ENCODE data around the gene PGC. TPM values are rescaled to one million over a fixed set of nuclear protein-coding genes. Genes with fewer than 3 reads are reported as not detected.
"Not testable (repeated sequence)": the region's sequence is repeated elsewhere in the genome, so short reads cannot be mapped to it uniquely, and the experiment has no call there.

The PGC gene
- total RNA-seq, 1 donor from 2014 or later, result not detected

DNA sequence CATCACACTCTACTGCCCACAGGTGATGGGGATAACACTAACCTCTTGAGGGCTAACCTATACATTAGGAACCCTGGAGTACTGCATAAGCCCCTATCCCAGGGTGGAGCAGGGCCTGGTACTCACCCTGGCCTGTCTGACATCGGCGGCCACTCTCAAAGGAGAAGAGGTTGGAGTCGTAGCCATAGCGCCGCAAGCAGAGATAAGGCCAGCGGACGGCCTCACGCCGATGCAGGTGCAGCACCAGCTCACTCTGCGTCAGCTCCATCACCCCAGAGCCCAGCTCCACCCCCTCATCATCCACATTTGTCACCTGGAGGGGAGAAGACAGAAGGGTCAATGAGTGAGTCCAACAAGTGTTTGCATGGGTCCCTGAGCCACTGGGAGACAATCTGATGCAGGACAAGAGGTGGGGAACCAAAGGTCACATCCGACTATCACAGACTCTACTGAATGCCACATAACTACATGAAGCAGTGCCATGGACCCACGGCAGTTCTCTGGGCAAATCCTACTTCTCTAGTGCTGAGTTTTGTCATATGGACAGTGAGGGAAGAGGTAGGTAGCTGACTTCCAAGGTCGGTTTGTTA is 28.2 kb upstream of the PGC start:
- no peak for DNase-seq

DNA sequence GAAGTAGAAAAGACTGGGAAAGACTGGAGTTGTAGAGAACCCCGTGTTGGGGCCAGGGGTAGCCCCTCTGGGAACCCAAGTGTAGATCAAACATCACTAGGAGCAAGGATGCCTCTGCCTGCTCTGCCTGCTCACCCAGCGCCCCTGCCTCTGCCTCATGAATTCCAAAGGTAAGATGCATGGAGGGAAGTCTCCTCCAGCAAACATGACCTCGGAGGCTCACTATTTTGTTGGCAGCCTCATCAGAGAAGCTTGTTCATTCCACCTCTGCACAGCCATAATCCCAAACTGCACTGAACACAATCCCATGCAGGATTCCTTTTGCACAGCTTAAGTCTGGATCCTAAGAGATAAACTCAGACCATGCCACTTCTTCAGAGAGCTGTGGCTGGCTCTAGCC is 27.6 kb upstream of the PGC start:
- DNase-seq, result no peak

DNA sequence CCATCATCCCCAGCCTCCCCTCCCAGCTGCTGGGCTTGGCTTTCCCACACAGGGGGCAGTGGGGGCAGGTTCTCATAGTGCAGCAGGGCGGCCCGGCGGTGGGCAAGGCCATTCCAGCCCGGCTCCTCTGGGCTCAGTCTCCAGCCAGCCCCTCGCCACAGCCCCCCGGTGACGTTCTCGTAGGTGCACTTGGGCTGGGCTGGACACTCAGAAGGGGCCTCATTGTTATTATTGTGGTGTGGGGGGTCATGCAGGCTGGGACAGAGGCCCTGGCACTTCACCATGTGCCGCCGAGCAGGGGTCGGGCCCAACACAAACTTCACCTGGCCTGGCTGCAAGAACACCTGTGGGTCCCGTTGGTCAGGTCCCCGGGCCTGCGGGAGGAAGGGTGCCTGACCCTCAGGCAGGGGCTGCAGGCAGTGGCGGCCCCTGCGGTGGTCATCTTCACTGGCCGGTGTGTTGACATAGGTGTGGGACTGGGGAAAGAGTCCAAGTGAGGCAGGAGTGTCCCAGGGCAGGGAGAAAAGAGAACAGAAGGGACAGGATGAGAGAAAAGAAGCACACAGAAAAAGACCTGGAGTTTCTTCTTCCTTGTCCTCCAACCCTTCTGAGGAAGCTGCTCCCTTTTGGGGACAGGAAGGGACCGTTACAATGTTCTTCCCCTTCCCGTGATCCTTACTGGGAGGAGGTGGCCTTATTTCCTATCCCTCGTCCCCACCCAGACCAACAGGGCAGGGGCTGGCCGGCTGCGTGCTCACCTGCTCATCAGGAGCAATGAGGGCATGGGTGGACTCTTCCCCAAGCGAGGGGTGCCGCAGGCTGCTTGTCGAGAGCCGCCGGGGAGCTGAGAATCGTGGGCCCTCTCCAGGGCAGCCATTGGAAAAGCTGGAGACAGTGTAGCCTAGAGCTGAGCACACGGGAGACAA is 24.1 kb upstream of the PGC start:
- no peak for DNase-seq

DNA sequence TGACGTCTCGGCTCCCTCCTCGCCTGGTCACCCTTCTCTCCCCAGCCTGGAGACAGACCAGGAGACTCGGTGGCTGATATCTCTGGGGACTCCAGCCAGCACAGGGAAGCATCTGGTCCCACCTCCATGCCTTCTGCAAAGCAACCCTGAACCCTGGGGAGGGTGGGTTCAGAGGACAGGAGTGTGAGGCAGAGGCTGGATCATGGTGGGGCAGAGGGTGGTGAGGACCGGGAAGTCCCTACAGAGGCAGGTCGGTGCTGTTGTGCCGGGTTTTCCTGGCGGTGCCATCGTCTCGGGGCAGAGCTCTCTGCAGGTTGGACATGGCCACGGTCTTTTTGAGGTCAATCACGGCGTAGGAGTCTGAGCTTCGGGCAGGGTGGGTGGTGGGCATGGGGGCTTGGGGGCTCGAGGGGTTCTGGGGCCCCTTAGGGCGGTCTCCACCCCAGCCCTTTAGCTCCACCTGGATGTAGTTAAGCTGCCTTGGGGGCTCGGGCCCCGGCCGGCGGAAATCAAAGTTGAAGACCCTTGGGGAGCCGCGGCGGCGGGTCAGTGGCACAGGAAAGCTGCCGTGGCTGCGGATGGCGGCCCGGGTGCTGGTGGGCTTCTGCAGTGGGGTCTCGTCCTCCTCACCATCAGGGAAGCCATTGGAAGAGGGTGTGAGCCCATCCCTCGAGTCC is 23.3 kb upstream of the PGC start:
- no peak for DNase-seq

DNA sequence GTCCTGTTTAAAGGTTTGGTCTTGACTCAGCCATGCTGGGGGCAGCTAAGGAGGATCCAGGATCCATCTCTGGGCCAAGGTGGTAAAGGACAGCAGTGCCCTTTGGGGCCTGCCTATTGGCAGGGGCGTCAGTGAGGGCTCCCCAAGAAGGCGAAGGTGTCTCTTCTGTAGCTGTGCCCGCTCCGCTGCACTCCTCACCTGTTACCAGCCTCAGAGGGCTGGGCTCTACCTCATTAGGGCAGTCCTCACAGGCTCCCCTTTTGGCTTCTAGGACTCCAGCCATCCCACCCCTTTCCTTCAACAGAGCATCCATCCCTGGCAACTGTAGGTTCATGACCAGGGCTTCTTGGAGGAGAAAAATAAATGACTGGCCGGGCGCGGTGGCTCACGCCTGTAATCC is 22.2 kb upstream of the PGC start:
- DNase-seq, result no peak

DNA sequence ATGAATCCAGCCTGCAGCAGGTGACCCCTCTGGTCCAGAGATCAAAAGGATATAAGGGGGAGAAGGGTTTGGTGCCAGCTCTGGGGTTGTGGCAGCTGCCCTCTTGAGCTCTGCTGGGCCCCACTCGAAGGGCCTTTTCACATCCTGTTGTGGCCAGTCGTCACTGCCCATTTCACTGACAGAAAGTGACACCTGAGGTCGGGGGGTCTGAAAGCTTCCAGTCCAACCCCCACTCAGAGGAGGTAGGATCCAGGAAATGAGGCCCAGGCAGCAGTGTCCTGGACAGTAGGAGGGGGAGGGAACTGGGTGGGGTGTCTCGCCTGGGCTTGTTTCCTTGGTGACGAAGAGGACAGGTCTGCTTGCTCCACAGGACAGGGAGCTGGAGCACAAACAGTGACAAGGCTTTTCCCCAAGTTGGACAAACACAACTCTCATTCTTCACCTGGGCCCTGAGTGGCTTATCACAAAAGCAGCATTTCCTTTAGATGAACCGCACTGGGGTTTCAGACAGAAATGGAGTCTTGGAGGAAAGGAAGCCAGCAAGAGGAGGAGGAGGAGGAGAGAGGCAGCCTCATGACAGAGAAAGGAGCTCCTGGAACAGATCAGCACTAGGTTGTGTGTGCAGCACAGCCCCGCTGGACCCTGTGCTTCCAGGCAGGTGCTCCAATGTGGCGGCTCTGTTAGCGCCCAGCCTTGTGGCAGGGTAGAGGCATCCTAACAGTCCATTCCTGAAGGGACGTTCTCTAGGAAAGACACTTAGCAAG is 21.5 kb upstream of the PGC start:
- DNase-seq, result no peak

DNA sequence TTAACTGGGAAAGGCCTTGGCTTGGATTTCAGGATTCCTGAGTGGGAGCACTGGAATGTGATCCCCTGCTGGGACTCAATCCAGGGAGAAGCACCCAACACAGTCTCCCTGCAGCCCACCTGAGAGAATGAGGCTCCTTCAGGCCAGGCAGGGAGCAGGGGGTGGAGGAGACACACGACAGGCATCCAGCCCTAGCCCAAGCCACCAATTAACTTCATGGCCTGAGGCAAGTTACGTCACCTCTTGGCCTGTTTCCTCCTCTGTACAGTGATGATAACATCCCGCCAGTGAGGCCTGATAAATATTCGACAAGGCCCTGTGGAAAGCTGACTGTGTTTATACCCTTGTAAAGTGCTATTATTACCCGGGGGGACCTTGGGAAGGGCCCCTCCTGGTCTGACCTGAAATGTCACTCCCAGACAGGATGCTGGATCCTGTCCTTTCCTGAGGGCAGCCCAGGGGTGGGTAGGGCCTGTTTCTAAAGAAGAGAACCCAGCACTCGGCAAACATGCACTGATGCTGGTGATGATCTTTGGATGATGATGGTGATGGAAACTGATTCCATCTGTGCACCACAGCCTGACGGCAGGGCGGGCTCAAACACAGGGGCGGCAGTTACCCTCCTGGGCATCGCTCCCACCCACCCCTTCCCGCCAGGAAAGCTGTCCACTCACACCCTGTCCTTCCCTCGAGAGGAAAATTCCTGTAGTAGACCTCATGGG is 20.1 kb upstream of the PGC start:
- DNase-seq, result no peak

DNA sequence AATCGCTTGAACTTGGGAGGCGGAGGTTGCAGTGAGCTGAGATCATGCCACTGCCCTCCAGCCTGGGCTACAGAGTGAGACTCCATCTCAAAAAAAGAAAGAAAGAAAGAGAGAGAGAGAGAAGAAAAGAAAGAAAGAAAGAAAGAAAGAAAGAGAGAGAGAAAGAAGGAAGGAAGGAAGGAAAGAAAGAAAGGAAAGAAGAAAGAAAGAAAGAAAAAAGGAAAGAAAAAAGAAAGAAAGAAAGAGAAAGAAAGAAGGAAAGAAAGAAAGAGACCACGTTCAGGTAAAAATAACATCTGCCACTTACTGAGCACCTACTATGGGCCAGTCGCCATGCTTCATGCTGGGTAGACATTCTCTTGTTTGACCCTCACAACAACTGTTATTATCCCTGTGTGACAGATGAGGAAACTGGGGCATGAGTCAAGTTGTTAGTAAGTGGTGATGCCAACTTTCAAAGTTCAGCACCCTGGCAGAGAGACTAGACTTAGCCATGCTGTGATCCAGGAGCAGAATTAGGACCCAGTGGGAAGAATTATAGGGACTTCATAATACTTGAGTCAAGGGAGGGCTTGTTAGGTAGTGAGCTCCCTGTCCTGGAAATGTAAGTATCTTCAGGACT is 19.0 kb upstream of the PGC start:
- not testable (repeated sequence) for DNase-seq

DNA sequence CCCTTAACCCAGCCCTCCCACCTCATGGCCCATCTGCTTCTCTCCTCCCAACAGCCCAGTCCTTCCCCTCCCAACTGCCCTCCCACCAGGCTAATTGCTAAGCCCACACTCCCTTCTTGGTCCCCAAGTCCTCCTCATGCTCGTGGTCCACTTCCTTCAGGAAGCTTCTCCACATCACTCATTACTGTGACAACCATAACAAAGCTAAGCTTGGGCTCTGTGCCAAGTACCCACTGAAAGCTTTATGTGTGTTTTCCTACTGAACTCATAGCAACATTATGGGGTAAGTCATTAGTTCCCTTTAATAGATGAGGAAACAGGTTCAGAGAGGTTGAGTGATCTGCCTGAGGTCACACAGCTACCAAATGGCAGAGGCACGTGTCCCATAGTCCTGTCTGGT is 16.3 kb upstream of the PGC start:
- DNase-seq, result no peak

DNA sequence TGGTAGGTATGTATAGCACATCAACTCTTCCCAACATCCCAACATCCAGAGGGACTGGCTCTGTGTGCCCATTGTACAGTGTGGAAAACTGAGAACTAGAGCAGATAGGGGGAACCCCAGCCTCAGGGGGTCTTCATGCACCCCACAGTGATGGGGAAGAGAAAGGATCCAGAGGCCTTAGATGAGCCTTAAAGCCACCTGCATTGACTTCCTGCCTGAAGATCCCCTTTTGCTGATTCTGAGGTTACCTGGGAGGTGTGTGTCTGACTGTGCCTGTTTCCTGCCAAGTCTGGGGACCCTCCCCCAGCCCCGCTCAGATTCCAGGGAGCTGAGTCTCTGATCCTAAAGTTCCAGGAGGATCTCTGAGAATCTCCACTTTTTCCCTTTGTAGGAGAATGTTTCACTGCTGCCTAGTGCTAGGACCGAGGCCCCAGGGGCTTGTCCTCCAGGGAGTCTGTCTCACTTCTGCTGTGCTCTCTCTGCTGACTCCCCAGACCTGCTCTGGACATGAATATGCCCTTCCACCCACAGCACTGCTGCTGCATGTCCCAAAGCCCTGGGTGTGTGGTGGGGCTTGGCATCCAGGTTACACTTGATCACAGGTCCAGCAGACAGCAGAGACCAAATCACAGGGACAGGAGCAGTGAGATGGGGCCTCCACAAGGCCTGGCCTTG is 12.8 kb upstream of the PGC start:
- DNase-seq, result no peak

DNA sequence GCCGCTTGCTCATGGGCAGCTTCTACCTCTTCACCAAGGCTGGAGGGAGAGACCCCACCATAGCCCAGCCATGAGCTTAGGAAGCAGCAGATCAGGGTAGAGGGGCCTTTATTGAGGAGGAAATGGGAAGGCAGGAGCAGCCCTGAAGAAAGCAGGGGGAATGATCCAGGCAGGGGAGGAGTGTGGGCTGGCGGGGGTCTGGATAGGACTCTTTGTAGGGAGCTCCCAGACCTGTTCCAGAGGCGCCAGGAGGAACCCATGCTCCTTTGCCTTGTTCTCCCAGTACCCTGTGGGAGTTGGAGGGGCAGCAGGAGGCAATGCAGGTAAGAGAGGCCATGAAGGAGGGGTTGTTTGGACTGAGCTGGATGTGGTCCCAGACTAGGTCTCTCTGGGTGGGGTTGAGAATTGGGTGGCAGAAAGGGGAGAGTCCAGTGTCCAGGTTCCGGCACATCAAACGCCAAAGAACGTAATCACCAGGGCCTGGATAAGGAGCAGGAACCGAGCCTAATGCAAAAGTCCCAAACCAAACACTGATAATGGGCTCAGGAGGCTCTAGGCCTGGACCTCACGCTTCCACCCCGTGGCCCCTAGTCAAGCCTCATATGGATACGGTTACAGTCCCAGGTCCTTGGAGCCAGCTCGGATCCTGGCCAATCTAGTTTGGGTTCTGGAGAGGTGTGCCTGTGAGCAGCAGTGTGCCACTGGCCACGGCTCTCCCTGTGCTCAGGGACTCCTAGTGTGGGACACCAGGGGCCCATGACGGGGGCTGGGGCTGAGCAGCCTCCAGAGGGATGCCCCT is 12.1 kb upstream of the PGC start:
- DNase-seq, result no peak

DNA sequence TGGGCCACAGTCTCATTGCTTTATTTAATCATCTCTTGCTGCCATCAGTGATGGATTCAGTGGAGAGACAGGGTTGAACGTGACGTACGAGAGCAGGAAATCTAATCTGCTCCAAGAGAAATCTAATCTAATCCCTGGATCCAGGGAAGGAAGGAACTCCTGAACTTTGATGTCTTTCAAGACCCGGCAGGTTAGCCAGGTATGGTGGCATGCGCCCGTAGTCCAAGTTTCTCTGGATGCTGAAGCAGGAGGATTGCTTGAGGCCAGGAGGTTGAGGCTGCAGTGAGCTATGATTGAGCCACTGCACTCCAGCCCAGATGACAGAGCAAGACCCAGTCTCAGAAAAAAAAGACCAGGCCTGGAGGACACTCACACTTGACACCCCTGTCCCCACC is 11.4 kb upstream of the PGC start:
- DNase-seq, result no peak

DNA sequence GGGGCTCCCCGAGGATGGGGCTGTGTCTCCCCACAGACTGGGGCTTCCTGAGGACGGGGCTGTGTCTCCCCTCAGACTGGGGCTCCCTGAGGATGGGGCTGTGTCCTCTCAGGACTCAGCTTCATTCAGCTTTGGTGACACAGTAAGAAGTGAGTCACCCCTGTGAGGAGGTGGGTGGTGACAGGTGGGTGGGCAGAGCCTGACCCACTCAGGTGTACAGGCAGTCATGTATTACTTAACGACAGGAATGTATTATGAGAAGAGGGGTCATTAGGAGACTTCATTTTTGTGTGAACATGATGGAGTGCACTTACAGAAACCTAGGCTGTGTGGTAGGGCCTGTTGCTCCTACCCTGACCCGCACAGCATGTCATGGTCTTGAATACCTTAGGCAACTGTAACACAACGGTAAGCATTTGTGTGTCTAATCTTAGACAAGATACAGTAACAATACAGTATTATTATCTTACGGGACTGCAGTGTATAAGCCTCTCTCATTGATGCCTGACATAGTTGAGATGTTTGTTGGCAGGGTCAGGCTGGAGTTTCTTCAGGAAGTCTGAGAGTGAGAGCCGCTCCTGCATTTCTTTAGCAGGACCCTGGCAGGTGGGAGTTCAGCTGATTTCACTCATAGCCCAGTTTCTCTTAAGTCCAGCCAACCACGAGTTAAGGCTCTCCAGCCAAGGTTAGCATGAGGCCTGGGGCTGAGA is 10.9 kb upstream of the PGC start:
- DNase-seq, result no peak

DNA sequence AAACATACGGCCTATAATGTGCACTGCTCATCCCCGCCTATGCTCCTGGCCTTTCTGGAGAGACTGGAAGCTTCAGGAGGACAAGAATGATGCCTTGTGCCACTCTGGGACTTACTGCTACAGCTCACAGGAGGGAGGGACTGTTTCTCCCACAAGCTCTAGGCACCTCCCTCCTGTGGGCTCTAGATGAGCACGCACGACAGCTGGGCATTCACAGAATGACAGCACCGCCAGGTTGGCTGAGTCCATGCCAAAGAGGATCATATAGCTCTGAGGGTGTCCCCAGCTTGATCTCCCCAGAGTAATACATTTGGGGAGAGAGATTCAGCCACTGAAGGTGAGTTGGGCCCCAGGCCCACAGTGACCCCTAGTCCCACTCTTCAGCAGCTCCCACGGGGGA is 10.1 kb upstream of the PGC start:
- no peak for DNase-seq

DNA sequence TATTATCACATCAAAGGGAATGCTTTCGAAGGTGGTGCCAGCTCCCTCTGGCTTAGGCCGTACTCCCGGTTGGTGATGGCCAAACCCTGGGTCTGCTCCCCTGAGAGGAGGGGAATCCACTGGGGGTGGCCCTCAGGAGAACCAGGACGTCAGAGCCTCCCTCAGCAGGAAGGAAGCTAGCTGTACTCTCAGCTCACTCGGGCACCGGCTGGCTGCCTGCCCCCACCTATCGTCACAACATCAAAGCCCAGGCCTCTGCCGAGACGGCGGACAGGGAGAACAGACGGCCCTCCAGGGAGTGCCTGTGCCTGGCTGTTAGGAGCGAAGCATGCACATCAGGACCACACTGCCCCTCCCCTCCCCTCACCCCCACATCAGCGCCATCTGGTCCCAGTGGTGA is 9.2 kb upstream of the PGC start:
- DNase-seq, result no peak

DNA sequence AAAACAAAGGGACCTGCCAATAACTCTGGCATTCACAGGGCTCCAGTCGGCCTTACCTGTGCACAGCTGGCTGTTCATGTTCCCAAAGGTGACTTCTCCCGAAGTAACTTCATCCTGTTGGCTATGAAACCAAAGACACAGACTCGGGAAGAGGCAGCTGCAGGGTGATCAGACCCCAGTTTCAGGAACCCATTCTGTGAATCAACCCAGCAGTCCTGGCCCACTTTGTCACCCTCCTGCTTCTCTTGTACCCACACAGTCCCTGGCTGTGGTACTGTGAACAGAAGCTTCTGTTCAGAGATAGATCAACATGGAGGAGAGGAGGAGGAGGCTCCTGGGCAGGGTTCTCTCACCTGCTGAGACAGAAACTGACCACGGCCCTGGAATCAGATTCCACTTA is 8.7 kb upstream of the PGC start:
- no peak for DNase-seq

DNA sequence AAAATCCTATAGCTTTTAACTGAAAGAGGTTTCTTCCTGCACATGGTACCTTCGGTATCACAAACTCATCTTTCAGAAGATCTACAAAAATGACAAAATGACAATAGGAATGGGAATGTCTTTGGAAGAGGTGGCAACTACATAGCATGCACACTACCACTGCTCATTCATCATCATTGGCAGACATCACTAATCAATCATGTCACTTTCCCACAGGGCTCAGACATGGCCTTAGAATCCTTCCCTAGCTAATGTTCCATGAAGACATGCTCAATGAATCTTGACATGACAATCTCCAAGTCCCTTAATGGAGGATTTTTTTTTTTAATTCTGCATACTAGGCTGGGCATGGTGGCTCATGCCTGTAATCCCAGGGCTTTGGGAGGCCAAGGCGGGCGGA is 3.2 kb upstream of the PGC start:
- no peak for DNase-seq

DNA sequence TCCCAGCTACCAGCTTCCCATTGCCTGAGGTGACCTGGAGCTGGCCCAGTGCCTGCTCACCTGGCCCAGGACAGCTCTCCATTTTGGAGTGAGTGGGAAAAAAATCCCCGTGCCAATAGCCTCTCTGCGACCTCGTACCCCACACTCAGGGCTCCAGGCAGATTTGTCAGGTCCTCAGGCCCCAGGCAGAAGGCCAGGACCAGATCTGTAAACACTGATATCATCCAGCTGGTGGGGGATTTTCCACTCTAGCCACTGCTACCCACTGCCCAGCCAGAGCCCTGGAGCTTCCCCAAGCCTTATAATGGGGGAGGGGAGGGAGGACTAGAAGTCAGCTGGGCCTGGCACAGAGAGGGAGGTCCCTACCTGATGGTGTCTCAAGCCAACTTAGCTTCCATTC is 1.3 kb upstream of the PGC start:
- no peak for DNase-seq

DNA sequence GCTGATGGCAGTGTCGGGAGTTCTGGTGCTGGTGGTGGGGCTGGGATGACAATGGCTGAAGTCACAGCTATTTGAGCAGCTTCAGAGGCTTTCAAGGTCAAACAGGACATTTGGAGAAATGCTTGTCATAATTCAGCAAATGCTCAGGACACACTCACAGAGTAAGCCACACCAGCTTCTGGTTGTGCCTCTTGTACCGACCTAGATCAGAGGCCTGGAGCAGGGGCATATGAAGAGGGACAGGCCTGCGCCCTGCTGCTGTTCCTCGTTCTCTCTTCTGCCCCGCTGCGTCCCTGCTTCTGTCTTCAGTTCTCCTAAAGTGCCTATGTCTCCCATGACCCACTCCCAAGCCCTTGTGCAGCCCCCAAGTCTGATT is 893 bp upstream of the PGC start:
- DNase-seq, result no peak

DNA sequence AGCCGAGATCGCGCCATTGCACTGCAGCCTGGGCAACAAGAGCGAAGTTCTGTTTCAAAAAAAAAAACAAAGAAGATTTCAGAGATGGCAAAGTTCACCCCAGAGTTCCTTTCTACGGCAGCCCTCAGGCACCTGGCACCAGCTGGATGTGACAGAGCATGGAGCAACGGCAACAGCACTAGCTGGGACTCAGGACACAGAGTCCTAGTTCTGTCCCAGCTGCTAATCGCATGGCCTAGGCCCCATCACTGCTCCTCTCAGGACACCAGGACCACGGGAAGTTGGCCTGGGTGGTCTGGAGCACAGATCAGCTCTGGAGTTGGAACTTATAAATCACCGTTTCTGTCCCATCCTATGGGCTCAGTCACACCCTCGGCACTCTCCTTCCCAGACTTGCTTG is 1.1 kb downstream of the PGC start:
- DNase-seq, result no peak
